Stomach smooth muscle (tissue), 2 donors: Measurements from ENCODE around the gene INF2.

ENCODE experiments used
- H3K27ac ChIP-seq: one replicate; pipeline ENCODE4 v1.7.0; 2013; ENCODE audit warnings: mild to moderate bottlenecking, low read length, inconsistent platforms
- H3K27me3 ChIP-seq, 2 donors: one replicate each; pipeline ENCODE4 v1.7.0; 2013; ENCODE audit warnings: low read length in 2 of 2; ENCODE audit not compliant: insufficient read depth in 2 of 2, control insufficient read depth in 1 of 2
- H3K36me3 ChIP-seq, 2 donors: one replicate each; pipeline ENCODE4 v1.7.0; 2013; ENCODE audit warnings: low read length in 2 of 2; ENCODE audit not compliant: control insufficient read depth in 2 of 2, insufficient read depth in 2 of 2
- H3K4me1 ChIP-seq: one replicate; pipeline ENCODE4 v1.7.0; 2013; ENCODE audit warnings: low read length; ENCODE audit not compliant: control insufficient read depth, insufficient read depth
- H3K4me3 ChIP-seq, 2 donors: one replicate each; pipeline ENCODE4 v1.7.0; 2013; ENCODE audit warnings: low read length in 2 of 2
- H3K9ac ChIP-seq, 2 donors: one replicate each; pipeline ENCODE4 v1.7.0; 2013; ENCODE audit warnings: low read length in 2 of 2, mild to moderate bottlenecking in 1 of 2
- H3K9me3 ChIP-seq, 2 donors: one replicate each; pipeline ENCODE4 v1.7.0; 2013; ENCODE audit warnings: low read length in 2 of 2; ENCODE audit not compliant: control insufficient read depth in 2 of 2
- donor health status: healthy.
- donor health status: Pancreatic carcinoma.

The INF2 gene

GRCh38 chr14:104715871-104716270 is 26.5 kb downstream of the INF2 start:
- Histone ChIP-seq H3K9ac (no peak overlapping the region), H3K4me1 (peaks cover 2% of the 10 kb centered on the region), H3K36me3 (peaks cover 5 to 21% of the 10 kb centered on the region in 2 donors), H3K9me3 (no peaks in the 10 kb centered on the region), H3K4me3 (no peak overlapping the region), H3K27ac (no peak overlapping the region), H3K27me3 (no peaks in the 10 kb centered on the region)

GRCh38 chr14:104717137-104717536 is 27.7 kb downstream of the INF2 start:
- no peaks in the 10 kb centered on the region for H3K27me3 ChIP-seq
- H3K9ac ChIP-seq: no peak overlapping the region
- H3K27ac ChIP-seq: no peak overlapping the region
- H3K36me3 ChIP-seq: peaks cover 5 to 15% of the 10 kb centered on the region in 2 donors
- no peak overlapping the region for H3K4me3 ChIP-seq
- peaks cover 9% of the 10 kb centered on the region for H3K4me1 ChIP-seq
- H3K9me3 ChIP-seq: no peaks in the 10 kb centered on the region

GRCh38 chr14:104717646-104718045 is 28.2 kb downstream of the INF2 start:
- no peak overlapping the region for H3K27ac ChIP-seq
- H3K9me3 ChIP-seq: no peaks in the 10 kb centered on the region
- no peak overlapping the region for H3K9ac ChIP-seq
- H3K36me3 ChIP-seq: peaks cover 5 to 14% of the 10 kb centered on the region in 2 donors
- no peak overlapping the region for H3K4me3 ChIP-seq
- H3K27me3 ChIP-seq: no peaks in the 10 kb centered on the region
- peaks cover 14% of the 10 kb centered on the region for H3K4me1 ChIP-seq

- no peak overlapping the region for H3K9ac ChIP-seq
- no peaks in the 10 kb centered on the region for H3K9me3 ChIP-seq
- no peak overlapping the region for H3K4me3 ChIP-seq
- no peak overlapping the region for H3K27ac ChIP-seq
- H3K36me3 ChIP-seq: peaks cover 5 to 9% of the 10 kb centered on the region in 2 donors
- H3K4me1 ChIP-seq: peaks cover 17% of the 10 kb centered on the region
- peaks cover 0 to under 1% of the 10 kb centered on the region in 2 donors for H3K27me3 ChIP-seq
Observed at GRCh38 chr14:104718147-104718546, 28.7 kb downstream of the INF2 start.

- no peak overlapping the region for H3K27ac ChIP-seq
- no peak overlapping the region for H3K9ac ChIP-seq
- H3K36me3 ChIP-seq: peaks cover 0 to 7% of the 10 kb centered on the region in 2 donors
Observed at GRCh38 chr14:104718871-104719270, 29.5 kb downstream of the INF2 start.

GRCh38 chr14:104719343-104719742 is 29.9 kb downstream of the INF2 start:
- Histone ChIP-seq H3K27me3 (peaks cover 0 to 7% of the 10 kb centered on the region in 2 donors), H3K4me3 (no peak overlapping the region), H3K9me3 (no peaks in the 10 kb centered on the region), H3K4me1 (peaks cover 22% of the 10 kb centered on the region), H3K27ac (no peak overlapping the region), H3K9ac (no peak overlapping the region), H3K36me3 (peaks cover 0 to 6% of the 10 kb centered on the region in 2 donors)

More at GRCh38 chr14:104718871-104719270, 29.5 kb downstream of the INF2 start:
- Histone ChIP-seq H3K4me1 (peaks cover 22% of the 10 kb centered on the region), H3K27me3 (peaks cover 0 to 5% of the 10 kb centered on the region in 2 donors), H3K4me3 (no peak overlapping the region), H3K9me3 (no peaks in the 10 kb centered on the region)

GRCh38 chr14:104721505-104722431 is 32.4 kb downstream of the INF2 start:
- Histone ChIP-seq H3K9ac (no peak overlapping the region), H3K27me3 (peaks cover 0 to 12% of the 10 kb centered on the region in 2 donors), H3K4me1 (peaks cover 34% of the 10 kb centered on the region), H3K4me3 (no peak overlapping the region), H3K36me3 (peaks cover 0 to 2% of the 10 kb centered on the region in 2 donors), H3K9me3 (no peaks in the 10 kb centered on the region), H3K27ac (no peak overlapping the region)

- Histone ChIP-seq H3K27ac (no peak overlapping the region), H3K9me3 (no peaks in the 10 kb centered on the region), H3K27me3 (peaks cover 0 to 12% of the 10 kb centered on the region in 2 donors), H3K36me3 (peaks cover 0 to 2% of the 10 kb centered on the region in 2 donors), H3K4me1 (peaks cover 32% of the 10 kb centered on the region), H3K4me3 (no peak overlapping the region), H3K9ac (no peak overlapping the region)
Observed at GRCh38 chr14:104722938-104723650, 33.7 kb downstream of the INF2 start.

GRCh38 chr14:104723651-104724406 is 34.4 kb downstream of the INF2 start, which contains the start of gene ADSS1:
Gene ADSS1 (plus strand): TSS chr14:104724229. CDS start chr14:104724271, 42 bp downstream.
- Histone ChIP-seq H3K27me3 (peaks cover 0 to 12% of the 10 kb centered on the region in 2 donors), H3K4me1 (peaks cover 32% of the 10 kb centered on the region), H3K27ac (no peak within 1 kb of the TSS), H3K9ac (peak within 1 kb of the TSS in 1 of 2 donors; percentile 22), H3K36me3 (peaks cover 0 to 2% of the 10 kb centered on the region in 2 donors), H3K9me3 (no peaks in the 10 kb centered on the region), H3K4me3 (peak within 1 kb of the TSS; percentile 63 to 70)

- peak overlapping the region; percentile 25 to 70 for H3K4me3 ChIP-seq
- H3K4me1 ChIP-seq: peaks cover 32% of the 10 kb centered on the region
- peak overlapping the region in 1 of 2 donors; percentile 22 for H3K9ac ChIP-seq
- no peaks in the 10 kb centered on the region for H3K9me3 ChIP-seq
- peaks cover 0 to 12% of the 10 kb centered on the region in 2 donors for H3K27me3 ChIP-seq
- no peak overlapping the region for H3K27ac ChIP-seq
- H3K36me3 ChIP-seq: peaks cover 0 to 2% of the 10 kb centered on the region in 2 donors
Observed at GRCh38 chr14:104724407-104724980, 35.1 kb downstream of the INF2 start.
